Skin of body (tissue), 2 donors: ENCODE data around the gene HRAS. TPM values are rescaled to one million over a fixed set of nuclear protein-coding genes. Genes with fewer than 3 reads are reported as not detected.
A peak's percentile ranks its signal among the peaks of the same experiment; 100 is the strongest.

Experiments used
- DNase-seq: peaks from one replicate; lab custom pipeline; 2025; lab: John Stamatoyannopoulos, UW
- total RNA-seq: library from RNA; depleted of rRNA; stranded (reverse); fragments of >200 nt; gene quantifications from one replicate; pipeline ENCODE4 v1.2.3, GENCODE V29; 2014

Gene HRAS
- total RNA-seq, 1 donor from 2014 or later = 27.9 TPM

DNA sequence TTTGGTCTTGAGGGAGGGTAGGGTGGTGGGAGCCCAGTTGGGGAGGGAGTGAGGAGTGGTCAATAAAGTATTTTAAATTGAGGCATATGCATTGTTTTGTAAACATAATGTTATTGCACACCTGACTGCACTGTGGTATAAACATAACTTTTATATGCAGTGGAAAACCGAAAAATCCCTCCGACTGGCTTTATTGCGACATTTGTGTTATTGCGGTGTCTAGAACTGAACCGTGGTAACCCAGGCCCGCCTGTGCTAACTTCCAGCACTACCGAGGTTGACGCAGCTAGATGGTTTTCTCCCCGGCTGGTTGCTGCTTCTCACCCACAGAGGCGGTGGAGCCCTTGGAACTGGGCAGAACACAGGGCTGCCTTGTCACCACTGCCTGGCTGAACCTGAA is 20.8 kb downstream of the HRAS start:
- no peak for DNase-seq

DNA sequence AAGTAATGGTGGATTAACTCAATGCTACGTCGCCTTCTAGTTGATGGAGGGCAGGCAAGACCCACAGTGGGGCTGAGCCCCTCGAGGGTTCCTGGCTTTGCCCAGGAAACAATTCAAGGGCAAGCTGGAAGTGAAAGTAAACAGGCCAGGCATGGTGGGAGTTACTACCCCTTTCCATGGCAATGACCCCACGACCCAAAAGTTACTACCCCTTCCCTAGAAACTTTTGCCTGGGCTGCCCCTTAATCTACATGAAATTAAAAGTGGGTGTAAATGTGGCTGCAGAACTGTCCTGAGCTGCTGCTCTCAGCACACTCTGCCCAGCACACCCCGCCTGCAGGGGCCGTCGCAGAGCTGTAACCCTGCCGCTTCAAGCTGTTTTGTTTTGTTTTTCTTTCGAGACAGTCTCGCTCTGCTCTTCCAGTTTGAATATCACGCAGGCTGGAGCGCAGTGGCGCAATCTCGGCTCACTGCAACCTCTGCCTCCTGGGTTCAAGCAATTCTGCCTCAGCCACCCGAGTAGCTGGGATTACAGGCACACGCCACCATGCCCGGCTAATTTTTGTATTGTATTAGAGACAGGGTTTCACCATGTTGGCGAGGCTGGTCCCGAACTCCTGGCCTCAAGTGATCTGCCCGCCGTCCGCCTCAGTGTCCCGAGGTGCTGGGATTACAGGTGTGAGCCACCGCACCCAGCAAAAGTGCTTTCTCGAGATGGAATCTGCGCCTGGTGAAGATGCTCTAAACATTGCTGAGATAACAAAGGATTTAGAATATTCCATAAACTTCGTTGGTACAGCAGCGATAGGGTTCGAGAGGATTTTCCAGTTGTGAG is 22.4 kb downstream of the HRAS start:
- DNase-seq = no peak

DNA sequence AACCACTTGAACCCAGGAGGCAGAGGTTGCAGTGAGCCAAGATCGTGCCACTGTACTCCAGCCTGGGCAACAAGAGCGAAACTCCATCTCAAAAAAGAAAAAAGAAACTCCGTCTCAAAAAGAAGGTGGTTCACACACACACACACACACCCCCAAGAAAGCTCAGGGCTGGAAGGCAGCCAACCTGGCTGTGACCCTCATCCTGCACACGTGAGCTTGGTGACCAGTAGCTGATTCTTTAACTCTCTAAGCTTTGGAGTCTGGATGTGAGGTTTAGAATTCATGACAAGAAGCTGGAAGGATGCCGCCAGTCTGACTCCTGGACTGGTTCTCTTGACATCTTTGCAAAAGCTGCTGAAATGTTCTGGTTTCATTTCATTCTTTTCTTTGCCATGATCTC is 26.4 kb downstream of the HRAS start:
- no peak for DNase-seq

- DNase-seq = no peak
These were observed 27.5 kb downstream of the HRAS start for GRCh38 chr11:507727-508515.

- DNase-seq = peak; percentile 95
These were observed 28.2 kb downstream of the HRAS start, which contains the start of gene RNH1 for GRCh38 chr11:506995-507726. Gene RNH1, minus strand, starts transcription at chr11:507242. Its CDS starts 5,080 bp downstream, at chr11:502162.

- DNase-seq = peak; percentile 97
These were observed 29.0 kb downstream of the HRAS start for GRCh38 chr11:506238-506994.

DNA sequence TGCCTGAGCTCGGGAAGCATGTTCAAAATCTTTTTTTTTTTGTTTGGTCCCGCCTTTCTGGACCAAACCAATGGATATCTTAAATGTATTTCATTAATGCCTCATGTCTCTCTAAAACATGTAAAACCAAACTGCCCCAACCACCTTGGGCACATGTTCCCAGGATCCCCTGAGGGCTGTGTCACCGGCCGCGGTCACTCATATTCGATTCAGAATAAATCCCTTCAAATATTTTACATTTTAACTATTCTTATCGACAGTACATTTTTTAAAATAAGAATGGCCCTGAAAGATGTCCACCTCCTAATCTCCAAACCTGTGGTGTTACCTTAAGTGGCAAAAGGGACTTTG is 30.4 kb downstream of the HRAS start:
- no peak for DNase-seq

DNA sequence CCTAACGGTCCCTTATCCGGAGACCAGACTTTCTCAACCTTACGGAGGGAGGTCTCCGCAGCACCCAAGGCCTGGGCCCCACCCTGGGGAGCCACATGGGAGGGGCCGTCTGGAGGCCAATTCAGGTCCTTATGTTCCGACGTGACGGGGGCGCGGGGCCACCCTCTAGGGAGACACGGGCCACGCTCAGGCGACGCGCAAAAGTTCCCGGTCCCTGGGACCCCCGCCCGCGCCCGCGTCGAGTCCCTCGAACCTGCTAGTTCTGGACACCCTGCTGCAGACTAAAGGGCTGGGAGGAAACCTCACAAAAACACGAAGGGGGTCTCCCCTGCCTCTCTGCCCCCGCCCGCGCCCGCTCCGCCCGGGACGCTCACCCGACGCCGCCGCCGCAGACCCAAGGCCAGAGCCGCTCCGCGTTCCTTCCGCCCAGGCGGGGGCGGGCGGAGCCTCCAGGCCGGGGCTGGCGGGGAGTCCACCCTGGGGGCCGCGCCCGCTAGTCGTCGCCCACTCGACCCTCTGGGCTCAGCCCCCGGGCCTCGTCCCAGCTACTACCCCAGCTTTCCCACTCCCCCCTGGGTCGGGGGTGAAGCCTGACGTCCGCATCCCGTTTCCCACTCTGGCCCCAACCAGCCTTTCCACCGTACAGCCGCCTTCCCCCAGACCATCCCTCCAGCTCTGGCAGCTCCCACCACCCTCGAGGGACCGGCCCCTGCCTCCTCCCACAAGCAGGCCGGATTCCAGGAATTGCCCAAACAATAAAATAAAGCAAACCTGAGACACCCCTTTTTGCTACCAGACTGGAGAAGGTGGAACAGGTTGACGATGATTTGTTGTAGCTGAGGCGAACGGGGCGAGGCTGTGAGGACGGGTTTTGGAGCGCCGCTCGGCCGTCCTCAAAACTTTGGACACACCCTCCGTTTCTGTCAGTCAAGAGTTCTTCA is 31.1 kb downstream of the HRAS start:
- DNase-seq = peak; percentile 61

DNA sequence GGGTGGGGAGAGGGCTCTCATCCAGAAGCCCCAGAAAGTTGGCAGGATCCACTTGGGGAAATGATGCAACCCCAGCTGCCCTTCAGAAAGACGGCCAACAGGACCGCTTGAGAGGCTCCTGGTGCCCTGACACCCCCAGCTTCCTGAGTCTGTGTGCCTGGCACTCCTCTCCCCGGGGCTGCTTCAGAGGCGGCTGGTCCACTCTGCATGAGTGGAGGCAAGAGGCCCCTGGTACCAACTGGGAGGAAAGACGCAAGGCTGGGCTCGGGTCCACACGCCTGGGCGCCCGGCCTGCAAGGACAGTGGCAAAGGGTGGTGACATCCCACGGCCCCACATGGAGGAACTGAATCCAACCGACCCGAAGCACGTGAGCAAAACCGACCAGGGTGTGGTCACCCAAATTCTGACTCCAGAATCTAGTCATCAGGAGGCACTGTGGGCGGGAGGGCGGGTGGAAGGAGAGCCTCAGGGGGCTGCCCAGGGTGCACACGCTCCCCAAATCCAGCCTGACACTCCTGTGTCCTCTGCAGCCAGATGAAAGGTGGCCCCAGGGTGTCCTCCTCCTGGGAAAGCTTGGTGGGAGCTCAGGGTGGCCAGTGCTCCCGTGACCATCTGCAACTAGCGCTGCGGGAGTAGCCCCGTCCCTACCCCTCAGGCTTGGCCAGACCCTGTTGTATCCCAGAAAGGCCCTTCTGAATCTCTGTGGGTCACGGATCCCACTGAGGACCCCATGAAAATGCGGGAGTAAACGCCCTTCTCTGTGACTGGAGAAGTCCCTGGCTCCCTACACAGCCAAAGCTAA is 32.0 kb downstream of the HRAS start:
- DNase-seq = no peak

DNA sequence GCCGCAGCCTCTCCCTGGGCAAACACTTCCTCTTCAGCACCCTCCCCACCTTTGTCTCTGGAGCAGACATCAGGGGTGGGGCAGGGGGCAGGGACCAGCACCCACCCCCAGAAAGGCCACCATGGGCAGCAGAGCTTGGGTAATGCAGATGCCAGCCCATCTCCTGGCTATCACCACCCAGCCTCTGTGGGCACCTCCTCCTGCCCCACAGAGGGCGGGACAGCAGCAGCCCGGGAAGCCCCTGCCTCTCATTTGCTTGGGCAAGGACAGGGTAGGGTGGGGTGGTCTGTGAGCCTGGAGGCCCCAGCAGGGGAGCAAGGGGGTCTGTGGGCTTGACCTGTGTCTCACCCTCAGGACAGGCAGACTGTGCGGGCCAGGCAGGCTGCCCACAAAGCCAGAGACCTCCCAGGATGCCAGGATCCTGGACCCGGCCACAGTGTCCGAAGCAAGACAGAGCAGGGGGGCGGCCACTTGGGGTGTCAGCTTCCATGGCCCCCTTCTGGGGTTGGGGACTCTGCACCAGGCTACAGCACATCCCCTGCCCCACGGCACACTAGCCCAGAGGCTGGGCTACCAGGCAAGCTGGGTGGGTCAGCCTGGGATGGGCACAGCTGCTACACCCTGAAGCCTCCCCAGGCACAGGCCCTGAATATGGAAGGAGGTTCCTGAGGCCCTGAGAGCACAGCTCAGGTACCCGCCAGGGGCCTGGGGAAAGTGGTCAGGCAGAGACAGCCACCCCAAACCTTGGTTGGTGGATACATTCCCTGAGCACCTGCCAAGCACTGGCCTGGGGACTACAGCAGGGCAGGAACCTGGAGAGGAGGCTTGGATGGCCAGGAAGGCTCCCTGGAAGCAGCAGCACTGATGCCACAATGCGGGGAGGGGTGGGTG is 32.8 kb downstream of the HRAS start:
- DNase-seq = no peak

DNA sequence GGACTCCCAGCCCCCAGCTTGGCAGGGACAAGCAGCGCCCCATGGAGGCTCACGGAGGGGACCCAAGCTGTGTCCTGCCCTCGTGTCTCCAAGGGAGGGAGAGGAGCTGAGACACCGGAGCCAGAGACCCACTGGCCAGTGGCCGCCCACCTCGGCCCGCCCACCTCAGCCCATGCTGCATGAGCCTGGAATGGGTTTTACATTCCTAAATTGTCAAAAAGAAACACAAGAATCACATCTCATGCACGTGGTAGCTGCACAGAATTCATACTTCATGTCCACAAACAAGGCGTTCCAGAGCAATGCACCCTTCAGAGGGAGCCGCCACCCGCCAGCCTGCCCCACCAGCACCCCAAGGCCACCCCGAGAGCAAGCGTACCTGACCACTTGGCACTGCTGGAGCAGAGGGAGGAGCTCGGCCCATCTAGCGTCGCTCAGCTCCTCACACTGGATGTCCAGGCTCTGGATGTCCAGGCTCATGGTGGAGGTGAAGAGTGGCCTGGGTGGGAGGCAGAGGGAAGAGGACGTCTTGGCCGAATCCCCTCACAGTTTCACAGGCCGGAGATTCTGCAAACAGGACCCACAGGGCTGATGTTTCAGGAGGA is 33.6 kb downstream of the HRAS start:
- DNase-seq = no peak

DNA sequence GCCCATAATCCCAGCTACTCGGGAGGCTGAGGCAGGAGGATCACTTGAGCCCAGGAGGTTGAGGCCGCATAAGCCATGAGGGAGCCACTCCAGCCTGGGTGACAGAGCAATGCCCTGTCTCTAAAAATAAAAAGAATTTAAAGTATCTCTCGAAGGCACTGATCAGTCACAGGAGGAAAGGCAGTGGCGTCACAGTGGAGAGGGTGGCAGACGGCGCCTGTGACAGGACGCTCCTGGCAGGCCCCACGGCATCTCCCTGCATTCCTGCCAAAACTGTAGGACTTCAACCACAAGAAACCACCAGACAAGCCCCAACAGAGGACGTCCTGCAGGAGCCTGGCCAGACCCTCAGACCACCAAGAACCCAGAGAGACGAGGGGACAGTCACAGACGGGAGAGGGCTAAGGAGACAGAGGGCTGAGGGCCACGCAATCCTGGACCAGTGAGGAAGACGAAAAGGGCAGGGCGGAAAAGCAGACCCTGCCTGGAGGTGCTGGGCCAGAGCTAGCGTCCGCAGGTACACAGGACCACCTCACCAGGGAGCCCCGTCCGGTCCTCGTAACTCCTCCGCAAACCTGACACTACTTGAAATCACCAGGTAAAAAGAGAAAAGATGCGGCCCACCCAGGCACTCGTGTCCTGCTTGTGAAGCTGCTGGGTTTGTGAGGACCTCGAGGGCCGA is 34.2 kb downstream of the HRAS start:
- no peak for DNase-seq

- DNase-seq = no peak
These were observed 35.9 kb downstream of the HRAS start for GRCh38 chr11:499201-500076.

- no peak for DNase-seq
These were observed 36.8 kb downstream of the HRAS start for GRCh38 chr11:498297-499181.
